Heart left ventricle (tissue), 13 donors: ENCODE measurements around the gene APOBEC4.

Experiments used
- CTCF ChIP-seq, 12 donors: fragments of 200-600 bp; sonication (generic) in 4 of 12; IDR thresholded peaks; one replicate each; pipeline versions ENCODE4 v1.5.0 to v1.8.0; 2018 to 2022; ENCODE audit warnings: antibody characterized with exemption in 12 of 12, mild to moderate bottlenecking in 5 of 12
- POLR2A ChIP-seq, 2 donors: fragments of 450-650 bp; IDR thresholded peaks; one replicate each; pipeline ENCODE4 v1.6.1; 2017; ENCODE audit warnings: antibody characterized with exemption in 2 of 2, mild to moderate bottlenecking in 2 of 2, moderate library complexity in 2 of 2
- donor health status: ischemic (EF 13 %, LVEDD 7.1; RV severe dilation, severe dysfunction).
- donor health status: DM: no; HTN: yes; CAD: no.
- donor health status: DM: no; HTN: no; CAD: no.
- donor health status: ischemic (EF 25% LVEDD 6.9; RV normal size, moderate dysfunction).
- donor health status: ischemic (EF 25% LVEDD 5.7; RV mildly dilated, moderate dysfunction).
- donor health status: ischemic (EF 35%, LVEDD 5.7; RV mildly dilated, moderate dysfunction).
- donor health status: nonischemic (EF 11% LVEDD 7.7; RV severe dilation, severe dysfunction).
- donor health status: DM: yes; HTN: yes; CAD: no.
- donor health status: PGD.
- donor health status: ischemic (EF 29% LVEDD 5.4; RV normal size, mild dysfunction).
- donor health status: nonischemic (EF 23%, LVEDD 6.1; RV moderate dilation, normal function).

DNA sequence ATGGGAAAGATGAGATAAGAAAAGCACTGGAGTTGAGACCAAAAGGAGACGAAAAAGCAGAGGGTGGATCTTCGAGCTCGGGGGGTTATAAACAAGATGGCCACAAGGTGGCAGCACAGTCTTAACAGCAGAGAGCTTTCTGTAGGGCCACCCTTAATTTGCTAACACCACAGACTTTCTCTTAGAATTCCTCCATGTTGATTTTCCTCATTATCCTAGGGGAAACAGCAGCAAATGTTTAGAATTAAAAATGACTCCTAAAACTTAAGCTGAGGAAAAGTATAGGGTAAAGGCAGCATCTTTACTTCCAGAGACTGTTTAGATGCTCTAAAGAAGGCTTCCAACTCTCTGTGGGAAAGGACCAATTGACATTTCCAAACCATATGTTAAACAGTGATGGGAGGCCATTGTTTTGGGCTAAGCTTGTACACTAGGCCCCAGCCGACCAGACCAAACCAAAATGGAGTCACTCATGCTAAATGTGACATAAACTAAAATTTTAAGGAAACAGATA is 2.5 kb upstream of the APOBEC4 start:
- TF ChIP-seq CTCF (IDR thresholded peaks at IDR 0.05) (peak; percentile 85 to 96 (median 90)), POLR2A (IDR thresholded peaks at IDR 0.05) (no peak)
